CD4-positive, alpha-beta T cell (primary cell): ENCODE results near the gene LILRA5. TPM values are rescaled to one million over a fixed set of nuclear protein-coding genes. Genes with fewer than 3 reads are reported as not detected.
"Not testable (repeated sequence)": the region's sequence is repeated elsewhere in the genome, so short reads cannot be mapped to it uniquely, and the experiment has no call there.

ENCODE experiments used
- ATAC-seq: fragments of 200-7000 bp; cut with Tn5 transposase; one replicate; pipeline ENCODE4 v1.10.0; 2022; ENCODE audit warnings: mild to moderate bottlenecking; ENCODE audit not compliant: poor library complexity
- CTCF ChIA-PET: fragments of 350-600 bp; sonication (Branson Sonifier 250); formaldehyde crosslinking; loops from one replicate; lab custom pipeline; 2021; ENCODE audit warnings: antibody characterized with exemption, inconsistent platforms; lab: Charles Lee
- POLR2A ChIA-PET: fragments of 350-600 bp; sonication (Branson Sonifier 250); formaldehyde crosslinking; loops from one replicate; lab custom pipeline; 2021; ENCODE audit warnings: antibody characterized with exemption, inconsistent platforms; lab: Charles Lee
- DNase-seq, 14 experiments: peaks; one replicate each; pipeline ENCODE4 v3.0.0-alpha.2; 2013 to 2020; ENCODE audit warnings: mixed read lengths in 2 of 14
- H3K27ac ChIP-seq, 2 donors: one replicate each; pipeline versions ENCODE4 v1.5.1 to v1.7.0; 2013; ENCODE audit warnings: low read length in 2 of 2, low read depth in 1 of 2, mild to moderate bottlenecking in 1 of 2
- H3K27me3 ChIP-seq, 2 experiments: 1 replicate in 1 of 2; 2 replicates in 1 of 2; pipeline versions ENCODE4 v1.6.1 to v1.7.0; 2013; ENCODE audit warnings: low read length in 2 of 2, control low read depth in 1 of 2, mild to moderate bottlenecking in 1 of 2, moderate library complexity in 1 of 2; ENCODE audit not compliant: insufficient read depth in 2 of 2, control insufficient read depth in 1 of 2
- H3K36me3 ChIP-seq: one replicate; pipeline ENCODE4 v1.6.1; 2013; ENCODE audit warnings: low read length, control low read depth; ENCODE audit not compliant: insufficient read depth
- H3K4me1 ChIP-seq: one replicate; pipeline ENCODE4 v1.6.1; 2013; ENCODE audit warnings: low read length, control low read depth; ENCODE audit not compliant: insufficient read depth
- H3K4me3 ChIP-seq: one replicate; pipeline ENCODE4 v1.5.1; 2013; ENCODE audit warnings: mild to moderate bottlenecking, low read length, moderate library complexity
- H3K9me3 ChIP-seq, 2 experiments: 1 replicate in 1 of 2; 2 replicates in 1 of 2; pipeline versions ENCODE4 v1.6.1 to v1.7.0; 2013; ENCODE audit warnings: low read length in 2 of 2, mild to moderate bottlenecking in 2 of 2, control low read depth in 1 of 2, moderate library complexity in 1 of 2; ENCODE audit not compliant: control insufficient read depth in 1 of 2, insufficient read depth in 1 of 2
- H3K27ac Mint-ChIP-seq: one replicate; pipeline ENCODE4 v1.8.0; 2020; ENCODE audit warnings: mixed read lengths
- H3K27me3 Mint-ChIP-seq: one replicate; pipeline ENCODE4 v1.8.0; 2021; ENCODE audit warnings: mixed read lengths
- H3K36me3 Mint-ChIP-seq: one replicate; pipeline ENCODE4 v1.8.0; 2021; ENCODE audit warnings: low read depth, mixed read lengths
- H3K4me1 Mint-ChIP-seq: one replicate; pipeline ENCODE4 v1.8.0; 2021; ENCODE audit warnings: low read depth, mixed read lengths
- H3K4me3 Mint-ChIP-seq: one replicate; pipeline ENCODE4 v1.8.0; 2020; ENCODE audit warnings: mild to moderate bottlenecking, mixed read lengths
- H3K9me3 Mint-ChIP-seq: one replicate; pipeline ENCODE4 v1.8.0; 2020; ENCODE audit warnings: mixed read lengths
- CTCF ChIP-seq: fragments of 200-600 bp; IDR thresholded peaks from one replicate; pipeline ENCODE4 v1.8.0; 2022; ENCODE audit warnings: antibody characterized with exemption, mild to moderate bottlenecking
- intact Hi-C, 2 experiments: fragments of 100-400 bp; cut with DNase I in 1 of 2; cut with micrococcal nuclease in 1 of 2; formaldehyde crosslinking; loops; one replicate each; pipeline versions ENCODE4 v1.15.1 to v1.9.0; 2023 to 2025; cut with DNase I, micrococcal nuclease
- total RNA-seq, 174 experiments: library from RNA in 2 of 174; stranded (reverse) in 2 of 174; gene quantifications; one replicate each; pipeline ENCODE4 v1.2.3 and lab custom pipeline; 2021 to 2026

Gene LILRA5
- total RNA-seq, 2 experiments from 2014 or later, result 1.5 TPM

- H3K4me3 ChIP-seq, intact Hi-C loops, H3K9me3 ChIP-seq, DNase-seq, H3K4me1 Mint-ChIP-seq, H3K36me3 Mint-ChIP-seq, H3K27ac ChIP-seq, ATAC-seq, H3K4me1 ChIP-seq, POLR2A ChIA-PET, H3K36me3 ChIP-seq, H3K9me3 Mint-ChIP-seq, CTCF ChIA-PET, H3K4me3 Mint-ChIP-seq, H3K27ac Mint-ChIP-seq: not testable (repeated sequence)
- H3K27me3 Mint-ChIP-seq, result peaks cover 56% of the 10 kb centered on the region
- H3K27me3 ChIP-seq, result peaks cover 3 to 13% of the 10 kb centered on the region in 2 experiments
Observed at GRCh38 chr19:54278056-54278455, 34.9 kb downstream of the LILRA5 start.

- H3K27ac Mint-ChIP-seq, ATAC-seq, H3K9me3 ChIP-seq, H3K4me1 Mint-ChIP-seq, H3K4me3 Mint-ChIP-seq, H3K4me3 ChIP-seq, H3K4me1 ChIP-seq, DNase-seq, H3K27ac ChIP-seq, H3K36me3 Mint-ChIP-seq, intact Hi-C loops, CTCF ChIA-PET, POLR2A ChIA-PET, H3K36me3 ChIP-seq, H3K9me3 Mint-ChIP-seq: not testable (repeated sequence)
- H3K27me3 ChIP-seq, result peaks cover 0 to 13% of the 10 kb centered on the region in 2 experiments
- H3K27me3 Mint-ChIP-seq, result peaks cover 54% of the 10 kb centered on the region
Observed at GRCh38 chr19:54277111-54277615, 35.8 kb downstream of the LILRA5 start.

GRCh38 chr19:54275951-54276350 lies 37.0 kb downstream of the LILRA5 start:
- DNase-seq, result no peak
- no peak overlapping the region for H3K4me3 ChIP-seq
- Mint-ChIP-seq H3K9me3 (no peaks in the 10 kb centered on the region), H3K4me1 (no peaks in the 10 kb centered on the region), H3K27me3 (peaks cover 48% of the 10 kb centered on the region), H3K36me3 (no peaks in the 10 kb centered on the region), H3K27ac (no peak overlapping the region), H3K4me3 (no peak overlapping the region)
- H3K9me3 ChIP-seq, result no peaks in the 10 kb centered on the region
- intact Hi-C loops, result no loop called here
- no peak for TF ChIP-seq CTCF
- H3K27ac ChIP-seq, result no peak overlapping the region
- peaks cover 2% of the 10 kb centered on the region for H3K4me1 ChIP-seq
- POLR2A ChIA-PET, result no interaction called here
- no peaks in the 10 kb centered on the region for H3K36me3 ChIP-seq
- H3K27me3 ChIP-seq, result peaks cover 0 to 13% of the 10 kb centered on the region in 2 experiments
- ATAC-seq, result no peak
- CTCF ChIA-PET, result no interaction called here

- H3K4me1 Mint-ChIP-seq, POLR2A ChIA-PET, H3K9me3 Mint-ChIP-seq, CTCF ChIA-PET, H3K36me3 Mint-ChIP-seq, H3K9me3 ChIP-seq, ATAC-seq, H3K27ac ChIP-seq, H3K36me3 ChIP-seq, intact Hi-C loops, H3K27ac Mint-ChIP-seq, H3K4me3 ChIP-seq, H3K27me3 ChIP-seq, H3K4me3 Mint-ChIP-seq, DNase-seq, H3K4me1 ChIP-seq: not testable (repeated sequence)
- H3K27me3 Mint-ChIP-seq, result peaks cover 39% of the 10 kb centered on the region
Observed at GRCh38 chr19:54274516-54274915, 38.5 kb downstream of the LILRA5 start.
